Smooth muscle cell (in vitro differentiated cells): Measurements from ENCODE around the gene TFF2. TPM values are rescaled to one million over a fixed set of nuclear protein-coding genes. Genes with fewer than 3 reads are reported as not detected.

Experiments
- DNase-seq: peaks from one replicate; lab custom pipeline; 2025; ENCODE audit not compliant: unreplicated experiment; lab: John Stamatoyannopoulos, UW
- H2AFZ ChIP-seq: fragments of 200-600 bp; sonication (generic); 2 replicates; pipeline ENCODE4 v1.6.0; 2016; ENCODE audit warnings: antibody characterized with exemption, low read depth, mild to moderate bottlenecking
- H3F3A ChIP-seq: fragments of 200-600 bp; sonication (generic); 2 replicates; pipeline ENCODE4 v1.6.0; 2017; ENCODE audit warnings: antibody characterized with exemption, low read depth
- H3K27ac ChIP-seq: fragments of 200-600 bp; sonication (generic); 2 replicates; pipeline ENCODE4 v1.5.1; 2016; ENCODE audit warnings: low read depth, mild to moderate bottlenecking
- H3K27me3 ChIP-seq: fragments of 200-600 bp; sonication (generic); 2 replicates; pipeline ENCODE4 v1.6.1; 2016; ENCODE audit warnings: low read depth, mild to moderate bottlenecking
- H3K36me3 ChIP-seq: fragments of 200-600 bp; sonication (generic); 2 replicates; pipeline ENCODE4 v1.5.1; 2016; ENCODE audit warnings: low read depth
- H3K4me1 ChIP-seq: fragments of 200-600 bp; sonication (generic); 2 replicates; pipeline ENCODE4 v1.5.1; 2016; ENCODE audit warnings: low read depth
- H3K4me2 ChIP-seq: fragments of 200-600 bp; sonication (generic); 2 replicates; pipeline ENCODE4 v1.6.0; 2016; ENCODE audit warnings: mild to moderate bottlenecking
- H3K4me3 ChIP-seq: fragments of 200-600 bp; sonication (generic); 2 replicates; pipeline ENCODE4 v1.5.1; 2016; ENCODE audit warnings: mild to moderate bottlenecking
- H3K79me2 ChIP-seq: fragments of 200-600 bp; sonication (generic); 2 replicates; pipeline ENCODE4 v1.6.0; 2016; ENCODE audit warnings: low read depth, mild to moderate bottlenecking
- H3K9ac ChIP-seq: fragments of 200-600 bp; sonication (generic); 2 replicates; pipeline ENCODE4 v1.6.0; 2016; ENCODE audit warnings: low read depth
- H3K9me3 ChIP-seq: fragments of 200-600 bp; sonication (generic); replicated peaks from 2 replicates; pipeline ENCODE4 v1.5.1; 2016; ENCODE audit warnings: low read depth
- H4K20me1 ChIP-seq: fragments of 200-600 bp; sonication (generic); 2 replicates; pipeline ENCODE4 v1.6.0; 2016; ENCODE audit warnings: low read depth
- WGBS: methylation state at CpG from one replicate; pipeline ENCODE4 v1.1.7; 2016; ENCODE audit warnings: low lambda C conversion rate; 5-methylcytosine and 5-hydroxymethylcytosine counted together
- polyA plus RNA-seq: library from polyadenylated mRNA; unstranded; fragments of >200 nt; fragmentation: Nextera tagmentation; extraction: Ambion mirVana; gene quantifications from 2 replicates; pipeline ENCODE4 v1.2.1, GENCODE V29; 2016
- total RNA-seq: library from RNA; depleted of rRNA; stranded (reverse); fragments of >200 nt; gene quantifications from 2 replicates; pipeline ENCODE4 v1.2.3, GENCODE V29; 2014
- TF ChIP-seq, protein P1 (sequence below): fragments of 200-600 bp; sonication (generic); IDR thresholded peaks from 2 replicates; pipeline ENCODE4 v1.5.1; 2017; ENCODE audit warnings: borderline replicate concordance, mild to moderate bottlenecking, antibody characterized with exemption; ENCODE audit not compliant: insufficient read depth, poor library complexity, severe bottlenecking

The TFF2 gene
- total and polyA plus RNA-seq, 2 experiments from 2014 or later: not detected

DNA sequence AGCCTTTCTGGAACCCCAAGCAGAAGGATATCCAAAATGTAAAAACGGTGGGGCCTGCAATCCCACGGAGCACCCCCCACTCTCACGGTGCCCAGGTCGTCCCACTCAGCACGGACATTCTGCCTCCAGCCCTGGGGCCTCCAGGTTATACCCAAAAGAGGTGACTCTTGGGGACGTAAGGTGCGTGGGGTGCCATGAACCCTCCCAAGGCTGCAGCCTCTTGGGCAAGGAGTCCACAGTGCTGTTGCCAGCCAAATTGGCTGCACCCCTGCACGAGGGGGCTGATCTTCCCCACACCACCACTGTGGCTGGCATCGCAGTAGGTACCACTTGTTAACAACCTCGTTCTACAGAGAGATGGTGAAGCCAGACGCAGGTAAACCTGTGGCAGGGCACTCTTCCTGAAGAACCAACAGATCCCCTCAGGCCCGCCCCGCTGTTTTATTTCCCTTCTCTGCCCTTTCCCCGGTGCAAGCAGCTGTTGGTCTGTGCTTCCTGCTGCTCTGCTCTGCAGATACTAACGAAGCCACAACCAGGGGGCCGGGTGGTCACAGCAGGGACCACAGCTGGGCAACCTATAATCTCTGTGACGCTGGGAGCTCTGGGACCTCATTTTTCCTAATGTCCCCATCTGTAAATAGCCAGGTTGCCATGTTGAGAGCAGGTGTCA, 44.3 kb downstream of the TFF2 start:
- Histone ChIP-seq H3K4me2 (no peak overlapping the region), H3K27ac (no peak overlapping the region), H3K27me3 (no peaks in the 10 kb centered on the region), H3F3A (no peaks in the 10 kb centered on the region), H4K20me1 (no peaks in the 10 kb centered on the region), H3K36me3 (no peaks in the 10 kb centered on the region), H2AFZ (no peak overlapping the region), H3K9ac (no peak overlapping the region), H3K4me1 (no peaks in the 10 kb centered on the region), H3K4me3 (no peak overlapping the region), H3K79me2 (no peaks in the 10 kb centered on the region), H3K9me3 (no peaks in the 10 kb centered on the region)
- WGBS: 93% methylated on average over 17 of the region's 17 CpGs
- DNase-seq: no peak
- TF ChIP-seq, protein P1, sequence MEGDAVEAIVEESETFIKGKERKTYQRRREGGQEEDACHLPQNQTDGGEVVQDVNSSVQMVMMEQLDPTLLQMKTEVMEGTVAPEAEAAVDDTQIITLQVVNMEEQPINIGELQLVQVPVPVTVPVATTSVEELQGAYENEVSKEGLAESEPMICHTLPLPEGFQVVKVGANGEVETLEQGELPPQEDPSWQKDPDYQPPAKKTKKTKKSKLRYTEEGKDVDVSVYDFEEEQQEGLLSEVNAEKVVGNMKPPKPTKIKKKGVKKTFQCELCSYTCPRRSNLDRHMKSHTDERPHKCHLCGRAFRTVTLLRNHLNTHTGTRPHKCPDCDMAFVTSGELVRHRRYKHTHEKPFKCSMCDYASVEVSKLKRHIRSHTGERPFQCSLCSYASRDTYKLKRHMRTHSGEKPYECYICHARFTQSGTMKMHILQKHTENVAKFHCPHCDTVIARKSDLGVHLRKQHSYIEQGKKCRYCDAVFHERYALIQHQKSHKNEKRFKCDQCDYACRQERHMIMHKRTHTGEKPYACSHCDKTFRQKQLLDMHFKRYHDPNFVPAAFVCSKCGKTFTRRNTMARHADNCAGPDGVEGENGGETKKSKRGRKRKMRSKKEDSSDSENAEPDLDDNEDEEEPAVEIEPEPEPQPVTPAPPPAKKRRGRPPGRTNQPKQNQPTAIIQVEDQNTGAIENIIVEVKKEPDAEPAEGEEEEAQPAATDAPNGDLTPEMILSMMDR: no peak

DNA sequence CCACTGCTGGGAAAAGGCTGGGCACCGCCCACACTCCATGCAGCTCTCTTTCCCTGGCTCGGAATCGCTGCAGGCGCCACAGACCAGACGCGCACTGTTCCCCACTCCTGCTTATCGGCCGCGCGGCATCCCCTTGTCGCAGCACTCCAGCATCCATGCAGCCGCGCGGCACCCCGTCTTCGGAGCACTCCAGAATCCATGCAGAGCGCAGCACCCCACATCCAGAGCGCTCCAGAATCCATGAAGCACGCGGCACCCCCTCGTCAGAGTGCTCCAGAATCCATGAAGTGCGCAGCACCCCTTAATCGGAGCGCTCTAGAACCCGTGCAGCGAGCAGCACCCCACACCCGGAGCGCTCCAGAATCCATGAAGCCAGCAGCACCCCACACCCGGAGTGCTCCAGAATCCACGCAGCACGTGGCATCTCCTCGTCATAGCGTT, 45.1 kb downstream of the TFF2 start:
- H3K27ac ChIP-seq: no peak overlapping the region
- no peak overlapping the region for H3K4me2 ChIP-seq
- H3K4me1 ChIP-seq: no peaks in the 10 kb centered on the region
- H3K79me2 ChIP-seq: no peaks in the 10 kb centered on the region
- no peaks in the 10 kb centered on the region for H3K9me3 ChIP-seq
- WGBS: 94% methylated on average over 32 of the region's 33 CpGs
- no peaks in the 10 kb centered on the region for H4K20me1 ChIP-seq
- no peak overlapping the region for H2AFZ ChIP-seq
- H3K4me3 ChIP-seq: no peak overlapping the region
- no peak overlapping the region for H3K9ac ChIP-seq
- DNase-seq: no peak
- H3F3A ChIP-seq: no peaks in the 10 kb centered on the region
- TF ChIP-seq, protein P1: no peak
- no peaks in the 10 kb centered on the region for H3K27me3 ChIP-seq
- H3K36me3 ChIP-seq: no peaks in the 10 kb centered on the region

DNA sequence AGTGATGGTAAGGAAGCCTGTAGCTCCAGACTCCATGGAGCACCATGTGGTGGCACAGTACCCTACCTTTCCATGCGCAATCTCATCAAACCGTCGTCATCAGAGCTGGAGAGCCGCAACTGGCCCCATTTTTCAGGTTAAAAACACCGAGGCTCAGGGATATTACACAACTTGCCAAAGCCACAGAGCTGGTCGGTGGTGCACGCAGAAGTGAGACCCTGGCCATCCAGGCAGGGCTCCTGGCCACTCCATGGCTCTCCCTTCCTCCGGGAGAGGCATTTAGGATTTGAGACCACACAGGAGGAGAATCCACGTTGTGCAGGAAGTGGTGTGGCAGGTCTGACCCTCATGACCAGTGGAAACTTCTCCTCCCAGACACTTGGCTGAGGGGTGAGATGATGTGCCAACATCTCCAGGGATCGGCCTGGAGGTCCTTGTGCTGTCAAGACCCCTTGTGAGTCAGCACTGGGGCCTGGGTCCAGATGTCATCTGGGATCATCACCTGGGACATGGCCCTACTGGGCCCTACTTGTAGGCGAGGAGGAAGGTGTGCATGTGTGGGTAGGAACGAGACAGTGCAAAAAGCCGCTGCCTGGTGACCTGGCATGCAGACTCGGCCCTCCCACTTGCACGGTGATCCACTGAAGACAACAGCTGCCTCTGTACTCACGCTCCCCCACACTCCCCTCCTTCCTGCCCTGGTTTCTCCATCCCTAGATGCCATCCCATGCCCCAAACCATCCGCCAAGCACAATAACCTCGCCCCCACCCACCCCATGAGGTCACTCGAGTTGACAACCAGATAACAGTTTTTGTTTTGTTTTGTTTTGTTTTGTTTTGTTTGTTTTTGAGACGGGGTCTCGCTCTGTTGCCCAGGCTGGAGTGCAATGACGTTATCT, 46.0 kb downstream of the TFF2 start:
- Histone ChIP-seq H3K4me1 (no peaks in the 10 kb centered on the region), H4K20me1 (no peaks in the 10 kb centered on the region), H3K4me2 (no peak overlapping the region), H3F3A (no peaks in the 10 kb centered on the region), H3K4me3 (no peak overlapping the region), H3K79me2 (no peaks in the 10 kb centered on the region), H3K9me3 (no peaks in the 10 kb centered on the region), H3K36me3 (no peaks in the 10 kb centered on the region), H3K9ac (no peak overlapping the region), H3K27ac (no peak overlapping the region), H2AFZ (no peak overlapping the region), H3K27me3 (no peaks in the 10 kb centered on the region)
- TF ChIP-seq, protein P1: no peak
- 93% methylated on average over 18 of the region's 22 CpGs for WGBS
- no peak for DNase-seq
